ENCODE measurements around the gene VSTM2B.

VSTM2B gene

GRCh38 chr19:29571181-29571580 is 45.4 kb downstream of the VSTM2B start:
- DNase-seq = no peak

GRCh38 chr19:29573486-29573885 is 47.7 kb downstream of the VSTM2B start:
- no peak for DNase-seq

- DNase-seq = no peak
Observed at GRCh38 chr19:29574510-29574909, 48.7 kb downstream of the VSTM2B start.

GRCh38 chr19:29576046-29576606 is 50.3 kb downstream of the VSTM2B start:
- no peak for DNase-seq

GRCh38 chr19:29576761-29577648 is 51.2 kb downstream of the VSTM2B start:
- no peak for DNase-seq

- DNase-seq = no peak
Observed at GRCh38 chr19:29577649-29577963, 51.8 kb downstream of the VSTM2B start.

GRCh38 chr19:29578349-29578748 is 52.6 kb downstream of the VSTM2B start:
- no peak for DNase-seq

GRCh38 chr19:29579308-29579910 is 53.6 kb downstream of the VSTM2B start:
- DNase-seq = no peak

- DNase-seq = no peak
Observed at GRCh38 chr19:29581398-29581797, 55.6 kb downstream of the VSTM2B start.

GRCh38 chr19:29583196-29583999 is 57.6 kb downstream of the VSTM2B start:
- DNase-seq = no peak

GRCh38 chr19:29586401-29586800 is 60.6 kb downstream of the VSTM2B start:
- no peak for DNase-seq

GRCh38 chr19:29587059-29587458 is 61.3 kb downstream of the VSTM2B start:
- DNase-seq = no peak

- DNase-seq = peak; percentile 13
Observed at GRCh38 chr19:29587518-29587986, 61.8 kb downstream of the VSTM2B start.

- no peak for DNase-seq
Observed at GRCh38 chr19:29588095-29588494, 62.3 kb downstream of the VSTM2B start.

- DNase-seq = no peak
Observed at GRCh38 chr19:29590278-29590677, 64.5 kb downstream of the VSTM2B start.

GRCh38 chr19:29591670-29592069 is 65.9 kb downstream of the VSTM2B start:
- DNase-seq = no peak

- DNase-seq = no peak
Observed at GRCh38 chr19:29593869-29594268, 68.1 kb downstream of the VSTM2B start.

- DNase-seq = no peak
Observed at GRCh38 chr19:29596080-29596727, 70.4 kb downstream of the VSTM2B start.

GRCh38 chr19:29596885-29597525 is 71.2 kb downstream of the VSTM2B start:
- no peak for DNase-seq

GRCh38 chr19:29598036-29598435 is 72.2 kb downstream of the VSTM2B start:
- DNase-seq = no peak

- DNase-seq = no peak
Observed at GRCh38 chr19:29598496-29598895, 72.7 kb downstream of the VSTM2B start.

- DNase-seq = no peak
Observed at GRCh38 chr19:29603308-29603707, 77.5 kb downstream of the VSTM2B start.

All from activated CD4-positive, alpha-beta T cell treated with anti-CD3 and anti-CD28 coated beads for 1 hour (primary cell).